Type B pancreatic cell (in vitro differentiated cells): ENCODE measurements around the gene ADAP2. TPM values are rescaled to one million over a fixed set of nuclear protein-coding genes. Genes with fewer than 3 reads are reported as not detected.
"Not testable (repeated sequence)": the region's sequence is repeated elsewhere in the genome, so short reads cannot be mapped to it uniquely, and the experiment has no call there.

Source experiments
- DNase-seq: peaks from one replicate; pipeline ENCODE4 v3.0.0; 2021; ENCODE audit warnings: mixed read lengths; ENCODE audit not compliant: unreplicated experiment; ENCODE audit errors: extremely low spot score
- H3K27ac Mint-ChIP-seq: 2 replicates; pipeline ENCODE4 v1.8.0; 2021; ENCODE audit warnings: mild to moderate bottlenecking, mixed read lengths
- H3K27me3 Mint-ChIP-seq: 2 replicates; pipeline ENCODE4 v1.8.0; 2021; ENCODE audit warnings: mixed read lengths
- H3K36me3 Mint-ChIP-seq: 2 replicates; pipeline ENCODE4 v1.8.0; 2021; ENCODE audit warnings: mixed read lengths
- H3K4me1 Mint-ChIP-seq: one replicate; pipeline ENCODE4 v1.8.0; 2021; ENCODE audit warnings: mixed read lengths; ENCODE audit not compliant: unreplicated experiment
- H3K4me3 Mint-ChIP-seq: 2 replicates; pipeline ENCODE4 v1.8.0; 2021; ENCODE audit warnings: mild to moderate bottlenecking, mixed read lengths
- H3K9me3 Mint-ChIP-seq: 2 replicates; pipeline ENCODE4 v1.8.0; 2021; ENCODE audit warnings: mixed read lengths
- total RNA-seq: library from RNA; stranded (reverse); gene quantifications from 2 replicates; pipeline ENCODE4 v1.2.1, GENCODE V29; 2021; ENCODE audit warnings: low replicate concordance
- TF ChIP-seq, protein P1 (sequence below): fragments of 200-600 bp; sonication (generic); conservative IDR thresholded peaks from 2 replicates; pipeline ENCODE4 v1.5.0; 2021; ENCODE audit warnings: antibody characterized with exemption, mild to moderate bottlenecking

The ADAP2 gene
- total RNA-seq, 1 donor from 2014 or later, result 1.4 TPM

DNA sequence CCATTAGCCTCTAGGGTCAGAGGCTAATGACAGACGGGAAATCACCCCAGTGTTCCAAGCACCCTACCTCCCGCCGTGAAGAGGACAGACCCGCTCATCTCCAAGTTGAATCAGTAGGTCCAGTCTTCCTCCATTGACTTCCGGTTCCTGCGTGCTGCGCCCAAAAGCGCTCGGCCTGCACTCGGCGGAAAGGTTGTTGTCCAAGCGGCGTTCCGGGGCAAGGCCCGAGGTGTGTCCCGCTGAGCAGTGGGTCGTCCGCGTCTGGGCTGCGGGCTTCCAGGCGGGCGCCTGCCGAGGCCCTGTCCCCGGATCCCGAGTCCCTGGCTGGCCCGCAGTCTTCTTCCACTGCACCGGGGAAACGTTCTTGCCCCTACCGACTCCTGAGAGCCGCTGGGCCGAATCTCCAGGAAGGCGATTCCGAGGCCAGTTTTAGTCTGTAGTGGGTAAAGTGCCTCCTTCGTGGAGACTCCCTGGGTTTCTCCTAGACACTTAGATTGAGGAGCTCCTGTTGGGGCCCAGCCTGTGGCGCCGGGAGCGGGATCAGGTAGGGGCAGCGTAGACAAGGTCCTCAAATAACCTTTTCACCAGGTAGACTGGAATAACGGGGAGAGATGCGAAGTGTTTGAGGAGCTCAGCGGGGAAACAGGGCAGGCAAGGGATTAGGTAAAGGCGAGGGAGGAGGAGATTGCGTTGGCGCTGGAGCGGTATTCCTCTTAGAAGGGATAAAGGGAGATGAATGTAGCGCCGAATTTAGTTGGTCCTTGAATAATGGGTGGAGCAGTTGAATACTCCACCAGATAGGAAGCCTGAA is 15.4 kb upstream of the ADAP2 start, which contains the start of gene TEFM:
Gene TEFM, minus strand, starts transcription at position 138 of the 811 bp plus-strand sequence. Its CDS starts 40 bp downstream, at position 98.
- TF ChIP-seq, protein P1, sequence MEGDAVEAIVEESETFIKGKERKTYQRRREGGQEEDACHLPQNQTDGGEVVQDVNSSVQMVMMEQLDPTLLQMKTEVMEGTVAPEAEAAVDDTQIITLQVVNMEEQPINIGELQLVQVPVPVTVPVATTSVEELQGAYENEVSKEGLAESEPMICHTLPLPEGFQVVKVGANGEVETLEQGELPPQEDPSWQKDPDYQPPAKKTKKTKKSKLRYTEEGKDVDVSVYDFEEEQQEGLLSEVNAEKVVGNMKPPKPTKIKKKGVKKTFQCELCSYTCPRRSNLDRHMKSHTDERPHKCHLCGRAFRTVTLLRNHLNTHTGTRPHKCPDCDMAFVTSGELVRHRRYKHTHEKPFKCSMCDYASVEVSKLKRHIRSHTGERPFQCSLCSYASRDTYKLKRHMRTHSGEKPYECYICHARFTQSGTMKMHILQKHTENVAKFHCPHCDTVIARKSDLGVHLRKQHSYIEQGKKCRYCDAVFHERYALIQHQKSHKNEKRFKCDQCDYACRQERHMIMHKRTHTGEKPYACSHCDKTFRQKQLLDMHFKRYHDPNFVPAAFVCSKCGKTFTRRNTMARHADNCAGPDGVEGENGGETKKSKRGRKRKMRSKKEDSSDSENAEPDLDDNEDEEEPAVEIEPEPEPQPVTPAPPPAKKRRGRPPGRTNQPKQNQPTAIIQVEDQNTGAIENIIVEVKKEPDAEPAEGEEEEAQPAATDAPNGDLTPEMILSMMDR, result peak; percentile 20
- Mint-ChIP-seq H3K4me3 (peak within 1 kb of the TSS; percentile 98), H3K4me1 (peaks cover 15% of the 10 kb centered on the region), H3K27me3 (no peaks in the 10 kb centered on the region), H3K9me3 (no peaks in the 10 kb centered on the region), H3K36me3 (peaks cover 8% of the 10 kb centered on the region), H3K27ac (peak within 1 kb of the TSS; percentile 88)
- peak; percentile 94 for DNase-seq

DNA sequence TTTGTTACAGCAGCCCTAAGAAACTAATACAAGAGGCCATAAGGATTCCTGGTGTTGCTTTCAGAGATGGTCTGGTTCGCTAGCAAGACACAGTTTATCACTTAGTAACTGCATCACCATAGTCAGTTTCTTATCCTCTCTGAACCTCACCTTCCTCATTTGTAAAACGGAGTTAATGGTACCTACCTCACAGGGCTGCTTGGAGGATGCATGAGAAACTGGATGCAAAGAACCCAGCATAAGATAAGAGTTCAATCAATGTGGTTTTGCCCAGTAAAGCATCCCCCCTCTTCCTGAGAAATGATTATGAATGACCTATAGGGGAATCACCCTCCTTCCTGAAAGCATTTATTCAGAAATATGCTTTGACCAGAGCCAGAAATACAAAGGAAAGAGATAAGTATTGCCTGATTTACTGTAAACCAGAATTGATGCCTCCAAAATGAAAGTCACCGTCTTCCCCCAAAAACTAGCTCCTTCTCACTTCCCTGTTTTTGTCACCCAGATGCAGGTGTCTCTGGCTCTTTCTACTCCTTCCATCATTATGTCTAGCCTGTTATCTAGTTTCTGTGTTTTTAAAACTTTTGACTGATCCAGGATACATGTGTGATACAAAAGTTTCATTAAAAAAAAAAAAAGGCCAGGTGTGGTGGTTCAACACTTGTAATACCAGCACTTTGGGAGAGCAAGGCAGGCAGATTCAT is 12.9 kb upstream of the ADAP2 start:
- Mint-ChIP-seq H3K36me3 (peaks cover under 1% of the 10 kb centered on the region), H3K4me3 (peak overlapping the region; percentile 47)
- TF ChIP-seq, protein P1, result no peak

DNA sequence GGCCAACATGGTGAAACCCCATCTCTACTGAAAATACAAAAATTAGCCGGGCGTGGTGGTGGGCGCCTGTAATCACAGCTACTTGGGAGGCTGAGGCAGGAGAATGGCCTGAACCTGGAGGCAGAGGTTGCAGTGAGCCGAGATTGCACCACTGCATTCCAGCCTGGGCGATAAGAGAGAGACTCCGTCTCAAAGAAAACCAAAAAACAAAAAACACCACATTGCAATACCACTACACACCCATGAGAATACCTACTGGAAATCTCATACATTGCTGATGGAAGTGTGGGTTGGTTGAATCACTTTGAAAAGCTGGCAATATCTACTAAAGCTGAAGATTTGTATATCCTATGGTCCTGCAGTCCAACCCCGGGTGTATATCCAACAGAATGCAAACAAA is 11.6 kb upstream of the ADAP2 start:
- H3K4me3 Mint-ChIP-seq, H3K9me3 Mint-ChIP-seq, DNase-seq, H3K36me3 Mint-ChIP-seq, H3K4me1 Mint-ChIP-seq, H3K27me3 Mint-ChIP-seq, H3K27ac Mint-ChIP-seq: not testable (repeated sequence)

More for the DNA sequence above, 12.9 kb upstream of the ADAP2 start:
- DNase-seq, result no peak
- Mint-ChIP-seq H3K4me1 (peaks cover 11% of the 10 kb centered on the region), H3K27me3 (no peaks in the 10 kb centered on the region), H3K27ac (no peak overlapping the region), H3K9me3 (no peaks in the 10 kb centered on the region)

DNA sequence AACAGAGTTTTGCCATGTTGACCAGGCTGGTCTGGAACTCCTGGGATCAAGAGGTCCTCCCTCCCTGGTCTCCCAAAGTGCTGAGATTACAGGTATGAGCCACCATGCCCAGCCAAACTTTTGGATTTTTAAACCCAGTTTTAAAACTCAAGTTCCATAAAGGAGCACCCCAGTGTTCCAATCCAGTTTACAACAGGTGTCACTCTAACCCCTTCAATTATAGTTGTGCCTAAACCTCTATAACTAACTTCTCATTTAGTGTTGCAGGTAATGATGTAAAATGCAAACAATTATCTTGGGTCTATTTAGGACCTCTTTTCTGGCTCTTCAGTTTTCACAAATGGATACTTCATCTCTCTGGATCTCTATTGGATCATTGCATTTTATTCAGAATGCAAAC is 7.8 kb upstream of the ADAP2 start:
- H3K9me3 Mint-ChIP-seq, result no peaks in the 10 kb centered on the region
- no peak overlapping the region for H3K27ac Mint-ChIP-seq
- no peak overlapping the region for H3K4me3 Mint-ChIP-seq
- H3K27me3 Mint-ChIP-seq, result peaks cover 22% of the 10 kb centered on the region
- TF ChIP-seq, protein P1, result no peak
- no peaks in the 10 kb centered on the region for H3K4me1 Mint-ChIP-seq
- no peak for DNase-seq
- no peaks in the 10 kb centered on the region for H3K36me3 Mint-ChIP-seq

DNA sequence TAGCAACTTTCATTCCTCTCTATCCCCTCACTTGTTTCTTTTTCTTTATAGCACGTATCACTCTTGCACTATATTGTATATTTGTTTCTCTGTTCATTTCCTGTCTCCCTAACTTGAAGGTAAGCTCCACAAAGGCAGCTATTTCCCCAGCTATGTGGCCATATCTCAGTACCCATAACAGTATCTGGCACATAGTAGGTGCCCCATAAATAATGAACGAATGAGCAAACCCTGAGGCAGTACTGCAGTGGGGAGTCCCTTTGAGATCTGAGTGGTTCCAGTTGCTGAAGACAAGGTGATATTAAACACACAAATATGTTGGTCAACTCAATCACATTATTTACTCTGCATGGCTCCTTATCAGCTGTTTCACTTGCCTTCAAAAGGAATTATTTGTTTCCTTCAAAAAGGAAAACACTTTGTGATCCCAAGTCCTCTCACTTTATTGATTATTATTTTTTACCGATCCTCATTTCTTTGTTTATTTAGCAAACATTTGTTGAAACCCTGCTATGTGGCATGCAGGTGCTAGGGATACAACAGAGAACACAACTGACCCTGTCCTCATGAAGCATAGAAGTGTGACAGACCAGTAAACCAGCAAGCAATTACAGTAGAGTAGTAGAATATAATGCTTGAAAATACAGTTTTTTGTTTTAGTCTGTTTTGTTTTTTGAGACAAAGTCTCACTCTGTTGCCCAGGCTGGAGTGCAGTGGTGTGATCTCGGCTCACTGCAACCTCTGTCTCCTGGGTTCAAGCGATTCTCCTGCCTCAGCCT is 5.7 kb upstream of the ADAP2 start:
- no peak overlapping the region for H3K4me3 Mint-ChIP-seq
- H3K4me1 Mint-ChIP-seq, result peaks cover 3% of the 10 kb centered on the region
- H3K27ac Mint-ChIP-seq, result no peak overlapping the region
- H3K9me3 Mint-ChIP-seq, result no peaks in the 10 kb centered on the region
- TF ChIP-seq, protein P1, result no peak
- H3K36me3 Mint-ChIP-seq, result no peaks in the 10 kb centered on the region
- no peak for DNase-seq
- H3K27me3 Mint-ChIP-seq, result peaks cover 38% of the 10 kb centered on the region
